Hypothalamus (tissue), 51 donors: ENCODE data around the gene NPW.

Experiments
- DNase-seq, 51 donors: peaks; one replicate each; lab custom pipeline; 2025; lab: John Stamatoyannopoulos, UW

Gene NPW

DNA sequence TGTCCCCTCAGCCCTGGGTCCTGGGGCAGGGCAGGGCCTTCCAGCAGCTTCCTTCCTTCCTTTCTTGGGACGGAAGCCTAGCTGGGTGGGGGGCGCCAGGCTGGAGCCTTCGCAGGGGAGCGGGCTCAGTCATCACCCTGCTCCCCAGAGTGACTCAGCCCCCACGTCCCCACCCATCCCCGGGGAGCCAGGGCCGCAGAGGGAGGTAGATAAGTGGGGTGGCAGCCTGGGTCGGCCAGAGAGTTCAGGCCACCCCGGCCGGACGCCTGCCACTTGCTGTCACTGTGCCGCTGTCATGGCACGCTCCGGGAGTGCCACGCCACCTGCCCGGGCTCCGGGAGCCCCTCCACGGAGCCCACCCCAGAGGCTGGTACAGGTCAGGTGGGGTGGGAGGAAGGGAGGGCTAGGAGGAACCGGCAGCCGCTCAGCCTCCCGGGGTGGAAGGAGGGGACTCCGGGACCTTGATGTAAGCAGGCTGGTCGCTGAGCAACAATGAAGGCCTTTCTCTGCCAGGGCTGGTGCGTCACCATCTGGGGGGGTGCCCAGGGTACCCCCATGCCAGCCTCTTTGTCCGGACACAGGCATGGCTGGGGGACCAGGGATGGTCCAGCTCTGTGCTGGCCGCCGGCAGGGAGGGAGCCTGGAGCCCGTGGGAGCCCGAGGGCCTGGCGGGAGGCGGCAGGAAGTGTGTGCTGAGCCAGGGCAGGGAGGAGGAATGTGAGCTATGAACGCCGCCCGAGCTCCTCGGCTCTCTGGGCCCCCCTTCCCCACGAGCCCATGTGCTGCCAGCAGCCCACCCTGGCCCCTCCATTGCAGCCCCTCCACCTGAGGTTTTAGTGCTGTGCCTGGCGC is 13.7 kb downstream of the NPW start:
- DNase-seq, result peak; percentile 28 to 97 (median 88)

DNA sequence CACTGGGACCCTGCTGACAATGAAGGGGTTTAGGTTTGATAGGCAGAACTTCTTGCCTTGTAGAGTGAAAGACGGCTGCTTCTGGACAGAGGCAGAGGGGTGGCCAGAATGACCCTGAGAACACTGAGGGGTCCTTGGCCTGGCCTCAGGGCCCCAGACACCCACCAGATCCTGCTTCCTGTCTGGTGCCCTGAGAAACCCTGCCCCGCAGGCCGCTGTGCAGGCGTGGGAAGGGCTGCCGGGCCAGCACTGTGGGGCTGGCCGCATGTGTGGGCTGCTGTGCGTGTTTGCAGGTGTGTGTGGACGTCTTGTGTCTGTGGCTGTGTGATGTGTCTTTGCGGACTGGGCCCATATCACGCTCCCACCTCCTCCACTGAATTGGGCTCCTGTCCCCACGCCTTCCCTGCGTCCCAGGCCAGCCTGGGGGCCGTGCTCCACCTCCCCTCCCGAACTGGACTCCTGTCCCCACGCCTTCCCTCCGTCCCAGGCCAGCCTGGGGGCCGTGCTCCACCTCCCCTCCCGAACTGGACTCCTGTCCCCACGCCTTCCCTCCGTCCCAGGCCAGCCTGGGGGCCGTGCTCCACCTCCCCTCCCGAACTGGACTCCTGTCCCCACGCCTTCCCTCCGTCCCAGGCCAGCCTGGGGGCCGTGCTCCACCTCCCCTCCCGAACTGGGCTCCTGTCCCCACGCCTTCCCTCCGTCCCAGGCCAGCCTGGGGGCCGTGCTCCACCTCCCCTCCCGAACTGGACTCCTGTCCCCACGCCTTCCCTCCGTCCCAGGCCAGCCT is 14.5 kb downstream of the NPW start:
- peak in 2 of 51 donors; percentile 18 to 38 for DNase-seq

DNA sequence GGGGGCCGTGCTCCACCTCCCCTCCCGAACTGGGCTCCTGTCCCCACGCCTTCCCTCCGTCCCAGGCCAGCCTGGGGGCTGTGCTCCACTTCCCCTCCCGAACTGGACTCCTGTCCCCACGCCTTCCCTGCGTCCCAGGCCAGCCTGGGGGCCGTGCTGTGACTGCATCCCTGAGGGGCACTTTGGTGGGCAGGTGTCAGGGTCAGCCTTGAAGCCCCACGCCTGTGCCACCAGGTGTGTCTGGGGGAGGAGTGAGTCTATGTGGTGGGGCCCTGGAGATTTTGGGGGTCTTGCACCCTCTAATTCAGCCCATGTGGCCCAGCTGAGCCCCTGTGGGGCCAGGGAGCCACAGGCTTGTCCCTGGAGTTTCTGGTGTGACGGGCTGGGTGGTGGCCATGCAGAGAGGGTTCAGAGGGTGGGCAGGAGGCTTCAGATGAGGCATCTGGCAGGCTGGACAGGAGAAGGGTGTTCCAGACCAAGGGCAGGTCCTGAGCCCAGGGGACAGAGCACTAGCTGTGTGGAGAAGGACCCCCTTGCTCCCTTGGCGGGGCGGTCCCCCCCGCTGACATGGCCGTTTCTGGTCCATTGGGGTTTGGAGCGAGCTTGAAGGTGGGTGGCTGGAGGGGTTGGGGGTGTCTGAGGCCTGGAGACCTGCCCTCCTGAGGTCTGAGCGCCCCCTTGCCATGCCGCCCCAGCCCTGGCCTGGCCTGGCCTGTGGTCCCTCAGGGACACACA is 15.3 kb downstream of the NPW start:
- DNase-seq, result no peak

DNA sequence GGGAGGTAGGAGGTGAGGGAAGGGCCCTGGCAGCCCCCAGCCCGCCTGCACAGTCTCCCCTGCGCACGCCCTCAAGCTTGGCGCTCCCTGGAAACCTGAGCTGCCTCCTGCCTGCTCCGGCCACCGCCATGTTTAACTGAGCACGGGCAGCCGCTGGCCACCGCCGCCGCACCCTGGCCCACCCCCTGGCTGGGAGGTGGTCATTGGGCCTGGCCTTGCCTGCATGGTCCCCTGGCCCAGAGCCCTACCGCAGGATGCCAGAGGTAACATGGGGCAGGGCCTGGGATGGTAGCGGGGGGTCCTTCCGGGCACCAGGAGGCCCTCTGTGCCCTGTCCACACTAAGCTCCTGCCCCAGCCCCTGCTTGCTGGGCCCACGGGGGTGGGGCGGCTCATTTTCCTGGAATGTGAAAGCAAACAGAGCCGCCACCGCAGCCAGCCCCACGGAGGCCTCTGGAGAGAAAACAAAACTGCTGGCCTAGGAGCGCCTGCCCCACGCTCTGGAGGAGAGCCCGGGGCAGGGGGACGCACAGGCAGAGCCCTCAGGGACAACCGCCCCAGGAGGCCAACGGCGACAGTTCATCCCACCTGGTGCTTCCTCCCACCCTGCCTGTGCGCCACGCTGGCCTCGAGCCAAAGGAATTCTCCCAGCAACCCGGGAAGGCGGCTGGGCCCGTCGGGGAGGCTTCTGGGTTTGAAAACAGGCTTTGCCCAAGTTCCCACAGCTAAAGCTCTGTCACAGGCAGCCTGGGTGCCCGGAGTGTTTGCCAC is 16.0 kb downstream of the NPW start:
- peak in 10 of 51 donors; percentile 4 to 41 (median 20) for DNase-seq

DNA sequence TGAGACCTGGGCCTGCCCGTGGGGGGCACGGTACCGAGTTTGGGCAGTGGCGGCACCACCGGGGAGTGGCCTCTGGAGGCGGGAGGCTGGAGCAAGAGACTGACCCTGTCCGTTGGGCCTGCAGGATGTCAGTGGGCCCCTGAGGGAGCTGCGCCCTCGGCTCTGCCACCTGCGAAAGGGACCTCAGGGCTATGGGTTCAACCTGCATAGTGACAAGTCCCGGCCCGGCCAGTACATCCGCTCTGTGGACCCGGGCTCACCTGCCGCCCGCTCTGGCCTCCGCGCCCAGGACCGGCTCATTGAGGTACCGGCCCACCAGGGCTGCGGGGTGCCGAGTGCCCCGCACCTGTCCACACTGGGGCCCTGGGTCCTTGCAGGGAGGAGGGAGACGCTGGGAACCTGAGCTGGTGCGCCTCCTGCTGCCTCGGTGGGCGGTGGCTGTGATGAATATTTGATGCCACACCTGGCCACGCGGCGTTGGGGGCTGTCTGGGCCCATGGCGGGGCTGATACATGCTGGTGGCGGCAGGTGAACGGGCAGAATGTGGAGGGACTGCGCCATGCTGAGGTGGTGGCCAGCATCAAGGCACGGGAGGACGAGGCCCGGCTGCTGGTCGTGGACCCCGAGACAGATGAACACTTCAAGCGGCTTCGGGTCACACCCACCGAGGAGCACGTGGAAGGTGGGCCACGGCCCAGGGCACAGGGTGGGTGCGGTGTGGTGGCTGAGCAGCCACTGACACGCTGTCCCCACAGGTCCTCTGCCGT is 16.8 kb downstream of the NPW start:
- DNase-seq, result no peak

DNA sequence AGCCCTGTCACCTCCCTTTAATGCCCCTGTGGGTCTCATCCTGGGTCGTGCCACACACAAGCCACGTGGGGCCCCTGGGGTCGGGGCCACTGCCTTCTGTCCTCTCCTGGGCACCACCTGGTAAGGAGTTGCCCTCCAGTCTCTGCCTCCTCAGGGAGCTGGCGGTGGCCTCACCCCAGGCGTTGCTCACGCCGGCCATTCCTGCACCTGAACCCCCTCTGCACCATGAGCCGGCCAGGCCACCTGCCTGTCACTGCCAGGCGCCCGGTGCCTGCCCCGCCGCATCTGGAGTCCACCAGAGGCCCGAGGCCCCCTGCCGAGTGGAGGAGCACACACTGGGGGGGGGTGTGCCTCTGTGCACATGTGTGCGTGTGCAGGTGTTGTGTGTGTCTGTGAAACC is 17.5 kb downstream of the NPW start:
- DNase-seq, result no peak

DNA sequence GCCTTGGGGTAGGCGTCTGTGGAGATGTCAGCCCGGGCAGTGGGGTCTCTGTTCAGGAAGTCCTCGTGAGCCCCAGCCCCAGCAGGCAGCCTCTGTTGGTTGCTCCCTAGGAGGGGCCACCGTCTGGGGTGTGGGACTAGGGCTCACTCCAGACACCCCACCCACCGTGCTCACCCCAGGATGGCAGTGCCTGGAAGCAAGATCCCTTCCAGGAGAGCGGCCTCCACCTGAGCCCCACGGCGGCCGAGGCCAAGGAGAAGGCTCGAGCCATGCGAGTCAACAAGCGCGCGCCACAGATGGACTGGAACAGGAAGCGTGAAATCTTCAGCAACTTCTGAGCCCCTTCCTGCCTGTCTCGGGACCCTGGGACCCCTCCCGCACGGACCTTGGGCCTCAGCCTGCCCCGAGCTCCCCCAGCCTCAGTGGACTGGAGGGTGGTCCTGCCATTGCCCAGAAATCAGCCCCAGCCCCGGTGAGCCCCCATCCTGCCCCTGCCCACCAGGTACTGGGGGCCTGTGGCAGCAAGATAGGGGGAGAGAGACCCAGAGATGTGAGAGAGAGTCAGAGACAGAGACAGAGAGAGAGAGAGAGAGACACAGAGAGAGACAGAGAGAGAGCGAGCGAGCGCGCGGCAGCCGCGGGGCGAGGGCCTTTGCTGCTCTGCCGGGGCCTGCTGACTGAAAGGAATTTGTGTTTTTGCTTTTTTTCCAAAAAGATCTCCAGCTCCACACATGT is 18.2 kb downstream of the NPW start:
- no peak for DNase-seq

DNA sequence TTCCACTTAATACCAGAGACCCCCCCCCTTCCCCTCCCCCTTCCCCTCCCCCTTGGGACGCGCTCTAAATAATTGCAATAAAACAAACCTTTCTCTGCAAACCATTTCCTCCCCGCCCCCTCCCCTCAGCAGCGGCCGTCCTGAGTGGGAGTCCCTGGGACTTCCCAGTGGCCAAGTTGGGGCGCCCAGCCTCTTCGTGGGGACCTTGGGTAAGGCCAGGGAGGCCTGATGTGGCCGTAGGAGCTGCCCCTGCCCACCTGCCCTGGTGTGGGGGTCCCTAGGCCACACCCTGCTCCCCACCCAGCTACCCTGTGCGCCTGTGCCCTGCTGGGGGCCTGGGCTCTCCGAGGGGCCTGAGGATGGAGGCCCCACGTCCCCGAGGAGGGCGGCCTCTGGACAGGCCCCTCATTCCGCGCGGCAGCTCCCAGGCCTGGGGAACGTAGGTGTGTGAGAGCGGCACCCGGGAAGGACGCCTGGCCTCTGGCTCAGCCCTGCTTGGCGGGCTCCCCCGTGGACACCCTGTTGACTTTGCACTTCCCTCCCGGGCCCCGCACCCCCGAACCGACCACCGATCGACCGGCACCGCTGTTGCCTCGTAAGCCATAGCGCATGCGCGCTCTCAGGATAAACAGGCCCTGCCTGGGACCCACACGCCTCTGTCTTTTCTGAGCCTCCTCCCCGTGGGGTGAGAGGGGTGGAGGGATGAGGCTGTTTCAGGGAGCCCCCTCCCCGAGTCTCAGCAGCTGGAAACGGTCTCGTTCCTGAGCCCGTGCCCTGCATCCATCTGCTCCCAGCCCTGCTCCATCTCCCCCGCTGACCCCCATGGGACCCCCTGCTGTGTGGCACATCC is 19.0 kb downstream of the NPW start:
- no peak for DNase-seq

DNA sequence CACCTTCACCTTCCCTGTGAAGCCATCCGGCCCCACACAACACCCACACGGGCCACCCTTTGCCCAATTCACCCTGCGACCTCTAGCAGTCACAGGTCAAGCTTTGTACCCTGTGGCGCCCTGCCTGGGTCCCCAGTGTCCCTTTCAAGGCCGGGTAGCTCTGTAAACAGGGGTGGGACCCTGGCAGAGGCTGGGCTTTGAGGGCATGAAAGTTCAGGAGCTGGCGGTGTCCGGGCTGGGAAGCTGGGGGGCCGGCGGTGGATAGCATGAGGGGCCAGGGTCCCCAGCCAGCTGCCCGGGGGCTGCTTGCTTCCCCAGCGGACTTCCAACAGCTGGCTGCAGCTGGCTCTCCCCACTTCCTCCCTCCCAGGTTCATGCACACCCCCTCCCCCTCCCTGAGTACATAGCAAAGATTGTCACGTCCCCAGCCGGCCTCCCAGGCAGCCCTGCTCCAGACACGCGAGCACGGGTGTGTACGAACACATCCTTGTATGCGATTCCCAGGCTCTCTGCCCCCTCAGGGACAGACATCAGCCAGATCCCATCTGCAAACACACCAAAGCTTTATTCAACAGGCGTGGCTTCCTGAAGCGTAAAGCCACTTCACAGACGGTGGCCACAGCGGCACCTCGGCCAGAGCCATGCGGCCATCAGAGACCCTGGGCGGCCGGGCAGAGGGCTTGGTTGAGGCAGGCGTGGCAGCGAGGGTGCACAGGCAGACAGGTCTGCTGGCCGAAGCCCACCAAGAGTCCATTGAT is 19.9 kb downstream of the NPW start:
- peak in 1 of 51 donors; percentile 15 for DNase-seq

DNA sequence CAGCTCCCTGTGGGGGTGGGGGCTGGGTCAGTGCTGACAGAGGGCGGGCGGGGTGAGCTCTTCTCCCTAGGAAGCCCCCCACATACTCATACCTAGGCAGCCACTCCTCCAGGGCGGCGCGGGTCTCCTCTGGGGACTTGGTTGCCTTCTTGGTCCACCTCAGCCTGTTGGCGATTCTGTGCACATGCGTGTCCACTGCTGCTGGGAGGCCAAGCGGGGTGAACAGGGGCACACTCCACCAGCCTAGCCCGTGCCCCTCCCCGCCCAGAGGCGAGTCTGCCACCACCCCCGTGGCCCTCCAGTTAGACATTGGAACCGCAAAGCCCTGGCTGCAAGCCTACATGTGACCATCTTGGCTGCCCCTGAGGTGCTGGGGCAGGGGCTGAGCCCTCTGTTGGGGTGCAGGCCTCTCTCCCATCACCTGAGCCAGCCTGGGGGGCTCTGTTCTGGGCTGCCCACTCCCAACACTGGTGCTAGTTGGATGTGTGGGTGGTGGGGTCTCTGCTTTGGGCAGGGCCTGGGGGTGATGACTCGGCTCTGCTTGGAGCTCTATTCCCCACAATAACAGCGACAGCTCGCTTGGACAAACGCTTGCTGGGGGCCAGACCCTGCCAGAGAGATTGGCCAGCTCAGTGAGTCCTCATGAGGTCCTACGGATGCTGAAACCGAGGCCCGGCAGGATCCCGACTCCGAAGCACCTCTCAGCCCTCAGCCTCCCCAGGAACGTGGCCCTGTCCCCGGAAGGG is 20.6 kb downstream of the NPW start:
- no peak for DNase-seq

DNA sequence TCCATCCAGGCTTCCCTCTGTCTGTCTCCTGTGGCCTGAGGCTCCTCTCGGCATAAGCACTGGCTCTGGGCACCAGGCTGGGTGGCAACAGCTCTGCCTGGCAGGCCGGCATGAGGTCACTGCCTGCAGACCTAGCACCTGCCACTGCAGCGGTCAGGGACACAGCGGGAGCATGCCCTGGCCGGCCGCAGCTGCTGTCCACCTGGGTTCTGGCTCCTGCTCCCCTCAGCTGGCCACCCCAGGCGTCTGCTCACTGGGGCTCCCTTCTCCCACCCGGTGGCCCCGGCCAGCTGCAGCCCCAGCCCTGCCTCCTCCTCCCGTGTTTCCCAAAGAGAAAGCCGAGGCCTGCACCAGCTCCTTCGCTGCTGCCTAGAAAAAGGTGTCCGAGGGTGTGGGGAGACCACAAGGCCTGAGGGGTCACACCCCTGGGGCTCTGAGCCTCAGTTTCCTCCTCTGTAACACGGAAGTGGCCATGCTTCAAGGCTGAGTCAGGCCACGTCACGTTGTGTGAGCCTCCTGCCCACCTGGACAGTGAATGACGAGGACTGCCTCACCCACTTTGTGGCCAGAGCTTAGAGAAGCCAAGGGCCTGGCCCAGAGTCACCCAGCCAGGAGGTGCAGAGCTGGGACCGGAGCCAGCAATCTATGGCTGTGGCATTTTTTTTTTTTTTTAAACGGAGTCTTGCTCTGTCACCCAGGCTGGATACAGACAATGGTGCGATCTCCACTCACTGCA is 21.4 kb downstream of the NPW start:
- peak in 1 of 51 donors; percentile 17 for DNase-seq

DNA sequence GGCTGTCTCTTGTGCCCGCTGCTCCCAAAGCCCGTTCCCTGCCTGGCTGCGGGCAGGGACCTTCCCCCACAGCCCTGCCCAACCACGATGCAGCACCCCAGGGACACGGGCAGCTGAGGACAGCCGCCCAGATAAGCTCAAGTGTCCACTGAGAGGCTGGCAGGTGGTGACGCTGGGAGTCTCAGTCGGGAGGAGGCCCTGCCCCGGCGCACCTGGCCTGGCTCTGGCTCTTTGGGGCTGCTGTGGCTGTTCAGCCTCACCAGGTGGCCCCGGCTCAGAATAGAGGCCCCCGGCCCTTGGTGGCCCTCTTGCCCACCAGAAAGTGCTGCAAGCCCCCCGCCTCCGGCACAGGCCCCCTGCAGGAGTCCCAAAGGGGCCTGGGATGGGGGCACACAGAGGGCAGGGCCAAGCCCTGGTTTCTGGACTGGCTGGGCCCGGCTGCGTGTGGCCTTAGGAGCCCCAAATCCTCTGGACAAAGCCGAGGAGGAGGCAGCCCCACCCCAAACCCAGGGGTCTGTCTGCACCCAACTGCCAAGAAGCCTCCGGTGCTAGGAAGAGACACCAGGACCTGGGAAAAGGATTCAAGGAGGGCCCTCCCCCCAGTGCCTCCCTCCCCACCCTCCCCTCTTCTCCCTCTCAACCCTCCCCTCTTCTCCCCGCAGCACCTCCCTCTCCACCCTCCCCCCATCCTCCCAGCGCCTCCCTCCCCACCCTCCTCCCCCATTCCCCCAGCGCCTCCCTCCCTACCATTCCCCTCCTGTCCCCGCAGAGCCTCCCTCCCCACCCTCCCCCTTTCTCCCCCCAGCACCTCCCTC is 22.8 kb downstream of the NPW start:
- DNase-seq, result no peak

DNA sequence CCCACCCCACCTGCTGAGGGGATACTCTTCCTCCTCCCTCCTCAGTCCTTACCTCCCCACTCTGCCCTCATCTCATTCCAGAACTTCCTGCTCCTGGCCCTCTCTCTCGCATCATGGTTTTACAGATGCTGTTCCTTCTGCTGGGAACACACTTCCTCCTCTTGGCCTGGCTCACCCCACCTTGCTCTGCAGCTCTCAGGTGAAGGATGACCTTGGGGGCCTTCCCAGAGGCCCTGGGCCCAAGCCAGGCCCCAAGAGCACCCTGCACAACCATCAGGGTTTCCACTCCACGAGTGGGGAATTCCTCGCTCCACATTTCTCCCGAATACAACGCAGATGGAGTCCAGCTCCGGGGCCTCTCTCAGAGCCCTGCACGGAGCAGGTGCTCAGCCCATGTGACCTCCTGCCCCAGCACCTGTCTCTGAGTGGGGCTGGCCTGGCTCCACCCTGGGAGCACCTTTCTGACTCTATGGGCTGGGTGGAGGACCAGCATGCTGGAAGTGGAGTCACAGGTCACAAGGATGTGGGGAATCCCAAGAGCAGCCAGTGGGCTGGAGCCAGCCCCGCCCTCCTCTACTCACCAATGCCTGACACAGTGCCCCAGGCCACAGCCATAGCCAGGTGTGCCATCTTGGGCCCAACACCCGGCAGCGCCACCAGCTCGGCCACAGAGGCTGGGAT is 23.5 kb downstream of the NPW start:
- DNase-seq, result no peak
